IPS-11a (cell line): ENCODE results near the gene PLA2G6.
"Not testable (repeated sequence)": the region's sequence is repeated elsewhere in the genome, so short reads cannot be mapped to it uniquely, and the experiment has no call there.

Source experiments
- H3K4me3 ChIP-seq: one replicate; pipeline ENCODE4 v1.5.1; 2013; ENCODE audit warnings: low read depth, low read length, control low read depth

PLA2G6 gene

GRCh38 chr22:38086942-38087341 lies 94.7 kb downstream of the PLA2G6 start:
- H3K4me3 ChIP-seq = no peak overlapping the region

GRCh38 chr22:38086001-38086845 lies 95.4 kb downstream of the PLA2G6 start:
- H3K4me3 ChIP-seq = no peak overlapping the region

- no peak overlapping the region for H3K4me3 ChIP-seq
Observed at GRCh38 chr22:38085501-38085900, 96.1 kb downstream of the PLA2G6 start.

- no peak overlapping the region for H3K4me3 ChIP-seq
Observed at GRCh38 chr22:38085056-38085455, 96.6 kb downstream of the PLA2G6 start.

GRCh38 chr22:38083931-38084631 lies 97.5 kb downstream of the PLA2G6 start, which contains the start of gene SLC16A8:
Gene SLC16A8 (minus strand): TSS chr22:38084184. CDS start chr22:38082873, 1,311 bp downstream.
- no peak within 1 kb of the TSS for H3K4me3 ChIP-seq

GRCh38 chr22:38082986-38083710 lies 98.5 kb downstream of the PLA2G6 start:
- H3K4me3 ChIP-seq = no peak overlapping the region

GRCh38 chr22:38081941-38082828 lies 99.4 kb downstream of the PLA2G6 start:
- no peak overlapping the region for H3K4me3 ChIP-seq

- no peak overlapping the region for H3K4me3 ChIP-seq
Observed at GRCh38 chr22:38081636-38081940, 100.0 kb downstream of the PLA2G6 start.

GRCh38 chr22:38080850-38081635 lies 100.6 kb downstream of the PLA2G6 start:
- H3K4me3 ChIP-seq = no peak overlapping the region

- no peak overlapping the region for H3K4me3 ChIP-seq
Observed at GRCh38 chr22:38080474-38080849, 101.2 kb downstream of the PLA2G6 start.

GRCh38 chr22:38079804-38080203 lies 101.8 kb downstream of the PLA2G6 start:
- no peak overlapping the region for H3K4me3 ChIP-seq

- not testable (repeated sequence) for H3K4me3 ChIP-seq
Observed at GRCh38 chr22:38079208-38079607, 102.4 kb downstream of the PLA2G6 start.

- no peak overlapping the region for H3K4me3 ChIP-seq
Observed at GRCh38 chr22:38078046-38078840, 103.4 kb downstream of the PLA2G6 start.

- H3K4me3 ChIP-seq = no peak overlapping the region
Observed at GRCh38 chr22:38077595-38077994, 104.0 kb downstream of the PLA2G6 start.

- no peak overlapping the region for H3K4me3 ChIP-seq
Observed at GRCh38 chr22:38077096-38077495, 104.5 kb downstream of the PLA2G6 start.

- no peak overlapping the region for H3K4me3 ChIP-seq
Observed at GRCh38 chr22:38075961-38076360, 105.7 kb downstream of the PLA2G6 start.

- H3K4me3 ChIP-seq = no peak overlapping the region
Observed at GRCh38 chr22:38075105-38075825, 106.4 kb downstream of the PLA2G6 start.
